ENCODE measurements around the gene PLOD3.

PLOD3 gene

GRCh38 chr7:101226721-101227120 is 9.3 kb upstream of the PLOD3 start:
- TF ChIP-seq CTCF (conservative IDR thresholded peaks at IDR 0.05): no peak
- no peak overlapping the region for H3K27ac ChIP-seq

GRCh38 chr7:101225650-101226049 is 8.3 kb upstream of the PLOD3 start:
- no peak for TF ChIP-seq CTCF (conservative IDR thresholded peaks at IDR 0.05)
- H3K27ac ChIP-seq: no peak overlapping the region

GRCh38 chr7:101223528-101223927 is 6.1 kb upstream of the PLOD3 start:
- TF ChIP-seq CTCF (conservative IDR thresholded peaks at IDR 0.05): no peak
- H3K27ac ChIP-seq: no peak overlapping the region

- H3K27ac ChIP-seq: no peak overlapping the region
- TF ChIP-seq CTCF (conservative IDR thresholded peaks at IDR 0.05): no peak
Measured at GRCh38 chr7:101222275-101222830, 5.0 kb upstream of the PLOD3 start.

- no peak overlapping the region for H3K27ac ChIP-seq
- no peak for TF ChIP-seq CTCF (conservative IDR thresholded peaks at IDR 0.05)
Measured at GRCh38 chr7:101220295-101220694, 2.9 kb upstream of the PLOD3 start.

GRCh38 chr7:101218236-101219125 is 1.1 kb upstream of the PLOD3 start:
- no peak for TF ChIP-seq CTCF (conservative IDR thresholded peaks at IDR 0.05)
- H3K27ac ChIP-seq: peak overlapping the region; percentile 84; the same call in 1 of the 2 replicates

- H3K27ac ChIP-seq: peak overlapping the region; percentile 84
- no peak for TF ChIP-seq CTCF (conservative IDR thresholded peaks at IDR 0.05)
Measured at GRCh38 chr7:101216860-101217387, 457 bp downstream of the PLOD3 start.
